GM21529 (cell line): Measurements from ENCODE around the gene ESF1.
"Not testable (repeated sequence)": the region's sequence is repeated elsewhere in the genome, so short reads cannot be mapped to it uniquely, and the experiment has no call there.

Source experiments
- ATAC-seq: cut with Tn5 transposase; IDR thresholded peaks from one replicate; pipeline ENCODE4 v1.9.1; 2021; ENCODE audit not compliant: unreplicated experiment

Gene ESF1

GRCh38 chr20:13739731-13740649, 44.7 kb downstream of the ESF1 start:
- no peak for ATAC-seq

GRCh38 chr20:13738187-13738586, 46.5 kb downstream of the ESF1 start:
- not testable (repeated sequence) for ATAC-seq

GRCh38 chr20:13736436-13737191, 48.1 kb downstream of the ESF1 start:
- ATAC-seq, result no peak

- ATAC-seq, result no peak
Observed at GRCh38 chr20:13735826-13736225, 48.9 kb downstream of the ESF1 start.

- no peak for ATAC-seq
Observed at GRCh38 chr20:13723011-13723410, 61.7 kb downstream of the ESF1 start.

- ATAC-seq, result peak; percentile 34
Observed at GRCh38 chr20:13718171-13718570, 66.5 kb downstream of the ESF1 start.

- ATAC-seq, result peak; percentile 94
Observed at GRCh38 chr20:13717631-13718044, 67.1 kb downstream of the ESF1 start.

- no peak for ATAC-seq
Observed at GRCh38 chr20:13715171-13715570, 69.5 kb downstream of the ESF1 start.

GRCh38 chr20:13708234-13708633, 76.5 kb downstream of the ESF1 start:
- ATAC-seq, result no peak

- ATAC-seq, result no peak
Observed at GRCh38 chr20:13703265-13703664, 81.5 kb downstream of the ESF1 start.

- no peak for ATAC-seq
Observed at GRCh38 chr20:13701486-13701885, 83.2 kb downstream of the ESF1 start.

- ATAC-seq, result no peak
Observed at GRCh38 chr20:13700761-13701160, 84.0 kb downstream of the ESF1 start.

- no peak for ATAC-seq
Observed at GRCh38 chr20:13694420-13695150, 90.1 kb downstream of the ESF1 start.

- ATAC-seq, result no peak
Observed at GRCh38 chr20:13692802-13693736, 91.7 kb downstream of the ESF1 start.

- no peak for ATAC-seq
Observed at GRCh38 chr20:13690943-13691342, 93.8 kb downstream of the ESF1 start.

GRCh38 chr20:13687815-13688214, 96.9 kb downstream of the ESF1 start:
- no peak for ATAC-seq

- no peak for ATAC-seq
Observed at GRCh38 chr20:13685623-13686022, 99.1 kb downstream of the ESF1 start.

GRCh38 chr20:13684566-13685222, 100.0 kb downstream of the ESF1 start:
- ATAC-seq, result peak; percentile 72

GRCh38 chr20:13683833-13684232, 100.9 kb downstream of the ESF1 start:
- no peak for ATAC-seq
